ENCODE measurements around the gene IFNA16.
"Not testable (repeated sequence)": the region's sequence is repeated elsewhere in the genome, so short reads cannot be mapped to it uniquely, and the experiment has no call there.

The IFNA16 gene

DNA sequence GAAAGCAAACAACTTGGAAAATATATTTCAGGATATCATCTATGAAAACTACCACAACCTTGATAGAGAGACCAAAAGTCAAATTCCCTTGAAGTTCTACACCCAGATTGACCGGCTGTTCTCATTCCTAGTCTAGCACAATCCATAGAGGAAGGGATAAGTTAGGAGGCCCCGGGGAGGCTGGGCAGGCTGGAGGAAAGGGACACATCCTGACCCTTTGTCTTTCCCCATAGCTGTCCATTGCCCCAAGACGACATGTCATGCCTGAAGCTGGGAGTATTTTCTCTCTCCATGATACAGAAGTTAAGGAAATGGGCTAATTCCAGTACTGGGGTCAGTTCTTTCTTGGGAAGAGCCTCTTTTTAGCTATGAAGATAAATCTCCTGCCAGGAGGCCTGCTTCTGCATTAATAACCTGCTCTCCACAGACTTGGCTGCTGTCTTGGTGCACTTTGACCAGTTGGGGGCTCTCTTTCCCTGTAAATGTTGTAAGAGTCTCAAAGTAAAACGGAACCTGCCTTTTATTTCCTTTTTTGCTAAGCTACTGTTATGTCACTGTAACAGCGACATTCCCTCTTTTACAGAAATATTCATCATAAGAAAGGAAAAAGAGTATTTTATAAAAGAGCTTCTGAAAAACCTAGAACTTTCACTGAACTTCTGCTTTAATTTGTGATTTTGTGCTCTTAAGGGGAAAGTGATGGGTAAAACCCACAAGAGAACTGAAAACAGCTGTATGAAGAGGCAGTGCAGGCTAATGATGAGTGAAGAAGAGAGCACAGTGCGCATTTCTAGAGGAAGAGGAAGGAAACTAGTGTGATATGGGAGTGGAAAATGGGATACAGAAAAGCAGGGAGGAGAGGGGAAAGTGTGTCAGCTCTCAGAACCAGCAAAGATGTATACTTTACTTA is 22.0 kb downstream of the IFNA16 start:
- peak; percentile 39 for DNase-seq

GRCh38 chr9:21187487-21187886 is 29.6 kb downstream of the IFNA16 start, which contains the start of gene IFNA4:
Gene IFNA4 (minus strand): TSS chr9:21187587. CDS start chr9:21187531, 56 bp downstream.
- DNase-seq, result not testable (repeated sequence)

GRCh38 chr9:21182810-21183736 is 34.0 kb downstream of the IFNA16 start:
- DNase-seq, result peak; percentile 16

DNA sequence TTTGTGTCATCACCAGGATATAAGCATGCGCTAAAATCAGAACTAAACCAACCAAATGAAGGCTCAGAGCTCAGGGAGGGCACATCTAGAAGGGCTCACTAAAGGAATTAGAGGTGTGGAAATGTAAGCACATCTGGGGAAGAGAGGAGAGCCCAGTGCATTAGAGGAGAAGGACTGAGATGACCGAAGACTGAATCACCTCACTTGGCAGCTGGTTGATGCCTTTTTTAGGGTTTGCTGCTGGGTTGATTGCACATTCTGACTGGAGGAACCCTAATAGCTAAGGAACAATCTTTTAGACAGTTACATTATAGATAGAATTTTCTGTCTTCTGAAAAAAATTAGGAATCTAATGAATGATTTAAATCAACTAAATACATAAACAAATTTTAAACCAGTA is 42.4 kb downstream of the IFNA16 start:
- DNase-seq, result no peak

GRCh38 chr9:21172156-21172555 is 45.0 kb downstream of the IFNA16 start:
- no peak for DNase-seq

DNA sequence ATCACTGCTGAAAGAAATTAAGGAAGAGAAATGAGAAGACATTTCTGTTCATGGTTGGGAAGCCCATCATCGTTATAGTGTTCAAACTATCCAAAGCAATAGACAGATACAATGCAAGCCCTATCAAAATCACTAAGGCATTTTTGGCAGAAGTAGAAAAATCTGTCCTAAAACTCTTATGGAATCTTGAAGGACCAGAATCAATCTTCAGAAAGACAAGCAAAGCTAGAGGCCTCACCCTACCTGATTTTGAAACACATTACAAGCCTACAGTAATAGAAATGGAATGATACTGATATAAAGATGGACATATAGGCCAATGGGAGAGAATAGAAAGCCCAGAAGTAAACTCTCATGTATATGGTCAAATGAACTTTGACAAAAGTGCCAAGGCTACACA is 45.8 kb downstream of the IFNA16 start:
- DNase-seq, result no peak

- DNase-seq, result not testable (repeated sequence)
These were observed 50.6 kb downstream of the IFNA16 start, which contains the start of gene IFNA21 for GRCh38 chr9:21166560-21166959. Gene IFNA21 (minus strand): TSS chr9:21166660. CDS start chr9:21166612, 48 bp downstream.

All from central memory CD4-positive, alpha-beta T cell (primary cell).